Measurements from ENCODE around the gene GRID2. TPM values are rescaled to one million over a fixed set of nuclear protein-coding genes. Genes with fewer than 3 reads are reported as not detected.

GRID2 gene
- total and polyA plus RNA-seq, 10 of the 15 experiments (the other 5 are each of a cell fraction or from before 2014, with no cell fraction given): not detected

- POLR2A ChIA-PET: no interaction called here
- RAD21 ChIA-PET (ENCODE audit: unreplicated experiment): no interaction called here
- no peak overlapping the region for H3K9ac ChIP-seq (ENCODE audit: control insufficient read depth, insufficient read depth, low read length)
- in situ Hi-C loops (cut with MboI) (no loop called here), intact Hi-C loops (cut with micrococcal nuclease; ENCODE audit: unreplicated experiment) (no loop called here)
- SMC1A ChIA-PET (ENCODE audit: uncharacterized antibody, unreplicated experiment): no interaction called here
- 46% methylated on average over 4 of the region's 4 CpGs for WGBS (ENCODE audit: insufficient coverage, insufficient replicate concordance, low lambda C conversion rate, missing lambda C conversion rate)
- CTCF ChIA-PET: no interaction called here
- no peak overlapping the region for H3K4me2 ChIP-seq (ENCODE audit: control insufficient read depth, insufficient read depth)
- H3K27ac ChIP-seq (ENCODE audit: control insufficient read depth, insufficient read depth): no peak overlapping the region
- H3K4me3 ChIP-seq: no peak overlapping the region
- no peak for ATAC-seq
- H3K79me2 ChIP-seq (ENCODE audit: control insufficient read depth, insufficient read depth, low read length): no peaks in the 10 kb centered on the region
- no peaks in the 10 kb centered on the region for H4K20me1 ChIP-seq (ENCODE audit: control insufficient read depth, insufficient read depth)
- no peak for FAIRE-seq
- H3K4me1 ChIP-seq (ENCODE audit: control insufficient read depth, insufficient read depth, low read length): no peaks in the 10 kb centered on the region
- H3K9me3 ChIP-seq (replicated peaks; ENCODE audit: control insufficient read depth, insufficient read depth, low read length): no peaks in the 10 kb centered on the region
- no TSS peak for BruUV-seq (replicated peaks)
- no peaks in the 10 kb centered on the region for H3K36me3 ChIP-seq (ENCODE audit: control insufficient read depth in 2 of 2, insufficient read depth in 2 of 2, low read length in 1 of 2)
- no peak overlapping the region for H2AFZ ChIP-seq (ENCODE audit: control insufficient read depth, low read depth, low read length)
- DNase-seq (ENCODE audit: low read depth, low spot score): no peak
- no peaks in the 10 kb centered on the region for H3K27me3 ChIP-seq (replicated peaks in 1 of 2; ENCODE audit: control insufficient read depth in 2 of 2, insufficient read depth in 2 of 2, low read length in 1 of 2)
- no peak for TF ChIP-seq JUNB (IDR thresholded peaks at IDR 0.05)
- no peak for TF ChIP-seq ZNF274 (IDR thresholded peaks at IDR 0.05; ENCODE audit: insufficient read depth, insufficient read length)
- TF ChIP-seq, protein P1, sequence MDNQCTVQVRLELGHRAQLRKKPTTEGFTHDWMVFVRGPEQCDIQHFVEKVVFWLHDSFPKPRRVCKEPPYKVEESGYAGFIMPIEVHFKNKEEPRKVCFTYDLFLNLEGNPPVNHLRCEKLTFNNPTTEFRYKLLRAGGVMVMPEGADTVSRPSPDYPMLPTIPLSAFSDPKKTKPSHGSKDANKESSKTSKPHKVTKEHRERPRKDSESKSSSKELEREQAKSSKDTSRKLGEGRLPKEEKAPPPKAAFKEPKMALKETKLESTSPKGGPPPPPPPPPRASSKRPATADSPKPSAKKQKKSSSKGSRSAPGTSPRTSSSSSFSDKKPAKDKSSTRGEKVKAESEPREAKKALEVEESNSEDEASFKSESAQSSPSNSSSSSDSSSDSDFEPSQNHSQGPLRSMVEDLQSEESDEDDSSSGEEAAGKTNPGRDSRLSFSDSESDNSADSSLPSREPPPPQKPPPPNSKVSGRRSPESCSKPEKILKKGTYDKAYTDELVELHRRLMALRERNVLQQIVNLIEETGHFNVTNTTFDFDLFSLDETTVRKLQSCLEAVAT (IDR thresholded peaks at IDR 0.05): no peak
- TF ChIP-seq, protein P2, sequence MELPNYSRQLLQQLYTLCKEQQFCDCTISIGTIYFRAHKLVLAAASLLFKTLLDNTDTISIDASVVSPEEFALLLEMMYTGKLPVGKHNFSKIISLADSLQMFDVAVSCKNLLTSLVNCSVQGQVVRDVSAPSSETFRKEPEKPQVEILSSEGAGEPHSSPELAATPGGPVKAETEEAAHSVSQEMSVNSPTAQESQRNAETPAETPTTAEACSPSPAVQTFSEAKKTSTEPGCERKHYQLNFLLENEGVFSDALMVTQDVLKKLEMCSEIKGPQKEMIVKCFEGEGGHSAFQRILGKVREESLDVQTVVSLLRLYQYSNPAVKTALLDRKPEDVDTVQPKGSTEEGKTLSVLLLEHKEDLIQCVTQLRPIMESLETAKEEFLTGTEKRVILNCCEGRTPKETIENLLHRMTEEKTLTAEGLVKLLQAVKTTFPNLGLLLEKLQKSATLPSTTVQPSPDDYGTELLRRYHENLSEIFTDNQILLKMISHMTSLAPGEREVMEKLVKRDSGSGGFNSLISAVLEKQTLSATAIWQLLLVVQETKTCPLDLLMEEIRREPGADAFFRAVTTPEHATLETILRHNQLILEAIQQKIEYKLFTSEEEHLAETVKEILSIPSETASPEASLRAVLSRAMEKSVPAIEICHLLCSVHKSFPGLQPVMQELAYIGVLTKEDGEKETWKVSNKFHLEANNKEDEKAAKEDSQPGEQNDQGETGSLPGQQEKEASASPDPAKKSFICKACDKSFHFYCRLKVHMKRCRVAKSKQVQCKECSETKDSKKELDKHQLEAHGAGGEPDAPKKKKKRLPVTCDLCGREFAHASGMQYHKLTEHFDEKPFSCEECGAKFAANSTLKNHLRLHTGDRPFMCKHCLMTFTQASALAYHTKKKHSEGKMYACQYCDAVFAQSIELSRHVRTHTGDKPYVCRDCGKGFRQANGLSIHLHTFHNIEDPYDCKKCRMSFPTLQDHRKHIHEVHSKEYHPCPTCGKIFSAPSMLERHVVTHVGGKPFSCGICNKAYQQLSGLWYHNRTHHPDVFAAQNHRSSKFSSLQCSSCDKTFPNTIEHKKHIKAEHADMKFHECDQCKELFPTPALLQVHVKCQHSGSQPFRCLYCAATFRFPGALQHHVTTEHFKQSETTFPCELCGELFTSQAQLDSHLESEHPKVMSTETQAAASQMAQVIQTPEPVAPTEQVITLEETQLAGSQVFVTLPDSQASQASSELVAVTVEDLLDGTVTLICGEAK (IDR thresholded peaks at IDR 0.05; ENCODE audit: borderline replicate concordance): no peak
- no peak for TF ChIP-seq SMARCA5 (IDR thresholded peaks at IDR 0.05)
- no peak for TF ChIP-seq RELA (IDR thresholded peaks at IDR 0.05; ENCODE audit: borderline replicate concordance, partially characterized antibody)
- TF ChIP-seq HDGF (IDR thresholded peaks at IDR 0.05): no peak
- no peak for TF ChIP-seq WRNIP1 (IDR thresholded peaks at IDR 0.05; ENCODE audit: borderline replicate concordance, low read depth, low read length)
- TF ChIP-seq HCFC1 (IDR thresholded peaks at IDR 0.05; ENCODE audit: low read length): no peak
- no peak for TF ChIP-seq TCF12 (IDR thresholded peaks at IDR 0.05; ENCODE audit: low read depth, low read length)
- TF ChIP-seq JUND (IDR thresholded peaks at IDR 0.05; ENCODE audit: low read depth, low read length): no peak
- TF ChIP-seq MEF2B (IDR thresholded peaks at IDR 0.05; ENCODE audit: partially characterized antibody, poor library complexity, severe bottlenecking): no peak
- TF ChIP-seq, protein P3, sequence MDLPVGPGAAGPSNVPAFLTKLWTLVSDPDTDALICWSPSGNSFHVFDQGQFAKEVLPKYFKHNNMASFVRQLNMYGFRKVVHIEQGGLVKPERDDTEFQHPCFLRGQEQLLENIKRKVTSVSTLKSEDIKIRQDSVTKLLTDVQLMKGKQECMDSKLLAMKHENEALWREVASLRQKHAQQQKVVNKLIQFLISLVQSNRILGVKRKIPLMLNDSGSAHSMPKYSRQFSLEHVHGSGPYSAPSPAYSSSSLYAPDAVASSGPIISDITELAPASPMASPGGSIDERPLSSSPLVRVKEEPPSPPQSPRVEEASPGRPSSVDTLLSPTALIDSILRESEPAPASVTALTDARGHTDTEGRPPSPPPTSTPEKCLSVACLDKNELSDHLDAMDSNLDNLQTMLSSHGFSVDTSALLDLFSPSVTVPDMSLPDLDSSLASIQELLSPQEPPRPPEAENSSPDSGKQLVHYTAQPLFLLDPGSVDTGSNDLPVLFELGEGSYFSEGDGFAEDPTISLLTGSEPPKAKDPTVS (IDR thresholded peaks at IDR 0.05; ENCODE audit: low read depth, low read length): no peak
- no peak for TF ChIP-seq TBL1XR1 (IDR thresholded peaks at IDR 0.05; ENCODE audit: low read depth, low read length)
- TF ChIP-seq, protein P4, sequence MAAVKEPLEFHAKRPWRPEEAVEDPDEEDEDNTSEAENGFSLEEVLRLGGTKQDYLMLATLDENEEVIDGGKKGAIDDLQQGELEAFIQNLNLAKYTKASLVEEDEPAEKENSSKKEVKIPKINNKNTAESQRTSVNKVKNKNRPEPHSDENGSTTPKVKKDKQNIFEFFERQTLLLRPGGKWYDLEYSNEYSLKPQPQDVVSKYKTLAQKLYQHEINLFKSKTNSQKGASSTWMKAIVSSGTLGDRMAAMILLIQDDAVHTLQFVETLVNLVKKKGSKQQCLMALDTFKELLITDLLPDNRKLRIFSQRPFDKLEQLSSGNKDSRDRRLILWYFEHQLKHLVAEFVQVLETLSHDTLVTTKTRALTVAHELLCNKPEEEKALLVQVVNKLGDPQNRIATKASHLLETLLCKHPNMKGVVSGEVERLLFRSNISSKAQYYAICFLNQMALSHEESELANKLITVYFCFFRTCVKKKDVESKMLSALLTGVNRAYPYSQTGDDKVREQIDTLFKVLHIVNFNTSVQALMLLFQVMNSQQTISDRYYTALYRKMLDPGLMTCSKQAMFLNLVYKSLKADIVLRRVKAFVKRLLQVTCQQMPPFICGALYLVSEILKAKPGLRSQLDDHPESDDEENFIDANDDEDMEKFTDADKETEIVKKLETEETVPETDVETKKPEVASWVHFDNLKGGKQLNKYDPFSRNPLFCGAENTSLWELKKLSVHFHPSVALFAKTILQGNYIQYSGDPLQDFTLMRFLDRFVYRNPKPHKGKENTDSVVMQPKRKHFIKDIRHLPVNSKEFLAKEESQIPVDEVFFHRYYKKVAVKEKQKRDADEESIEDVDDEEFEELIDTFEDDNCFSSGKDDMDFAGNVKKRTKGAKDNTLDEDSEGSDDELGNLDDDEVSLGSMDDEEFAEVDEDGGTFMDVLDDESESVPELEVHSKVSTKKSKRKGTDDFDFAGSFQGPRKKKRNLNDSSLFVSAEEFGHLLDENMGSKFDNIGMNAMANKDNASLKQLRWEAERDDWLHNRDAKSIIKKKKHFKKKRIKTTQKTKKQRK (IDR thresholded peaks at IDR 0.05; ENCODE audit: low read depth, low read length): no peak
- TF ChIP-seq KAT2A (conservative IDR thresholded peaks at IDR 0.05; ENCODE audit: control insufficient read depth, low read depth, low read length): no peak
- TF ChIP-seq FOXK2 (IDR thresholded peaks at IDR 0.05): no peak
These were observed 35.1 kb upstream of the GRID2 start for GRCh38 chr4:92268642-92269041.

Data from GM12878 (cell line).